Stimulated activated CD4-positive, alpha-beta T cell treated with anti-CD3 and anti-CD28 coated beads, TNF-alpha, amount 100 ng/mL, for 48 hours (primary cell): ENCODE measurements around the gene NKPD1.

Source experiments
- DNase-seq, 3 donors: peaks; one replicate each; pipeline ENCODE4 v3.0.0-alpha.2; 2020; ENCODE audit warnings: low read depth in 3 of 3

Gene NKPD1

GRCh38 chr19:45156011-45156630 is 4.7 kb downstream of the NKPD1 start:
- no peak for DNase-seq

- no peak for DNase-seq
Observed at GRCh38 chr19:45154064-45154827, 6.5 kb downstream of the NKPD1 start.

DNA sequence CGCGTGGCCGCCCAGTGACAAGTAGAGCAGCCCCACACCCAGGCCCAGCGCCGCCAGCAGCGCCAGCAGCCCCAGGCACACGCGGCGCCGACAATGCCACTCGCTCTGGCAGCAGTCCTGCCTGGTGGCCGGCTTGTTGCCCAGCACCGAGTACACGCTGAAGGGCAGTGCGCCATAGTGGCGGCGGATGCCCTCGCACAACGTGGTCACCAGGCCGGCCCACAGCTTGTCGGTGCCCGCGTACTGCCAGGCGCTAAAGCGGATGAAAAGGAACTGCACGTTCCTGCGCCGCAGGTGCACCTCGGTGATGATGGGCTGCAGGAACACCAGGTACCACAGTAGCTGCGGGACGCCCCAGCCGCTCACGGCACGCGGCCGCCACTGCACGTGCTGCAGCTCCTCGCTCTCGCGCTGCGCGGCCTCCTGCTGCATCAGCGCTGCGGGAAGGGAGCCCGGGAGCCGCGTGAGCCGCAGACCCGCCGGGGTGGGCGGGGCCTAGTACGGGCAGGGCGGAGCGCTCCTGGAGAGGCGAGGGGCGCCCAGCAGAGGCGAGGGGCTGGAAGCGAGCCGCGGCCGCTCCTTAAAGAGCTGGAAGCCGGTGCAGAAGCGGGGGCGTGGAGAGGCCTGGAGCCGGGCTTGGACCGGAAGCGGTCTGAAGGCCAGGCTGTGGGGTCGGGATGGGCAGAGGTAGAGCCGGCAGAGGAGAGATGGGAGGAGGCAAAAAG is 7.3 kb downstream of the NKPD1 start:
- no peak for DNase-seq

DNA sequence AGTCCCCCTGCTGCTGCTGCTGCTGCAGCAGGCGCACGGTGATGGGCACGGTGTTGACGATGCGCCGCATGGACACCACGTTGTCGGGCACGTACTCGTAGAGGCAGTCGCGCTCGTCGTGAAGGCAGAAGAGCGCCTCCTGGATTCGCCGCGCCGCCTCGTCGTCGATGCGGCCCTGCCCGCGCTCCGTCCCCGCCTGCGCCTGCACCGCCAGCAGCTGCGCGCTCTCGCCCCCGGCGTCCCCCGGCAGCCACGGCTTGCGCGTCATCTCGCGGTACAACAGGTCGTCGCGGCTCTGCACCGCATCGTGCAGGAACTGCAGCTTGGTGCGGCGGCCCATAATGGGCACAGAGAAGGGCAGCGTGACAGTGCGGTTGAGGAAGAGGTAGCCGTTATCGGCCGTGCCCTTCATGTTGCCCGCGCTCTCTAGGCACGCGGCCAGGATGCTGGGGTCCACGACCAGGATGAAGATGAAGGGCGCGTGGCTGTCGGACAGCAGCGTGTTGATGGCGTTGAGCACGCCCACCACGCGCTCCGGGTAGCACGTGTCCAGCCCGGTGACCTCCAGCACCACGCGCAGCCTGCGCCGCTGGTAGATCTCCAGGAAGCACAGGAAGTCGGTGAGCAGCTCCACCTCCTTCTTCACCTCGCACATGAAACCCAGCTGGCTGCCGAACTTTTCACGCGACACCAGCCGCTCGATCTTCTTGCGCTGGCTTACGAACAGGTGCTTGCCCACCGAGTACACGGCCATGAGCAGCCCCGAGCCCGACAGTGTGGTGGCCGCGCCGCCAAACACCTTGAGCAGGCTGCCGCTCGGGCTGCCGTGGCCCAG is 8.1 kb downstream of the NKPD1 start:
- DNase-seq: peak in 2 of 3 donors; percentile 5 to 40

GRCh38 chr19:45151821-45152503 is 8.8 kb downstream of the NKPD1 start:
- no peak for DNase-seq

- DNase-seq: no peak
Observed at GRCh38 chr19:45151320-45151719, 9.5 kb downstream of the NKPD1 start.

DNA sequence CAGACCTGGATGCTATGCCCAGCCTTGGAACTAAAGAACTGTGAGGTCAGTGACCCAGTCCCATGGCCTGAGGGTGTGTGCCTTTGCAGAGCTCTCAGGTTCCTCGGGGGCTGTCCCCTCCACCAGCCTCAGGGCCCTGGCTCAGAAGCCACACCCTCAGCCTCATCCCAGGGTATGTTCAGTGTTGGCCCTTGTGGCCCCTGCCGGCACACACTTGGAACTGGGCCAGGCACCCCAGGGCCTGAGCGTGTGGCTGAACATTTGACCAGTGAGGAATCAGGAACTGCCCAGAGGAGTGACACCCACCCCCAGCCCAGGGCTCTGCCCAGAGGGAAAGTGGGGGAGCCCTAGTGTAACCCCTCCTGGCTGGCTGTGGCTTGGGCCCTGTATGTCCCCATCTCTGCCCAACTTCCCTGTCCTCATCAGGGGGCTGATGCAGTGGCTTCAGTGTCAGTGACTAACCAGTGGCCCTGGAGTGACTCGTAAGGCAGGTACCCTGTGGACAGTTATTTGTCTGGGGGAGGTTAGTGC is 10.0 kb downstream of the NKPD1 start:
- DNase-seq: no peak

- no peak for DNase-seq
Observed at GRCh38 chr19:45150180-45150579, 10.6 kb downstream of the NKPD1 start.

DNA sequence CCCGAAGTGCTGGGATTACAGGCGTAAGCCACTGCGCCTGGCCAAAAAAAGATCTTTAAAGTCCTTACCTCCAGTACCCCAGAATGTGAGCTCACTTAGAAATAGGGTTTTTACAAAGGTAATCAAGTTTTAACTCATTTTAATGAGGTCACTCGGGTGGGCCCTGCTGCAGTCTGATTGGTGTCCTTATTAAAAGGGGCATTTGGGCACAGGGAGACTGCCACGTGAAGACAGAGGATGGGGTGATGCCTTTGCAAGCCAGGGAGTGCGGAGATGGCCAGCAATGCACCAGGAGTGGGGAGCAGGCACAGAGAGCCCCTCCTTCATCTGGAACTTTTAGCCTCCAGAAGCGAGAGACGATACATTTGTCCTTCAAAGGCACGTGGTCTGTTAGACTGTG is 11.7 kb downstream of the NKPD1 start:
- no peak for DNase-seq

GRCh38 chr19:45147835-45148676 is 12.7 kb downstream of the NKPD1 start:
- DNase-seq: no peak

DNA sequence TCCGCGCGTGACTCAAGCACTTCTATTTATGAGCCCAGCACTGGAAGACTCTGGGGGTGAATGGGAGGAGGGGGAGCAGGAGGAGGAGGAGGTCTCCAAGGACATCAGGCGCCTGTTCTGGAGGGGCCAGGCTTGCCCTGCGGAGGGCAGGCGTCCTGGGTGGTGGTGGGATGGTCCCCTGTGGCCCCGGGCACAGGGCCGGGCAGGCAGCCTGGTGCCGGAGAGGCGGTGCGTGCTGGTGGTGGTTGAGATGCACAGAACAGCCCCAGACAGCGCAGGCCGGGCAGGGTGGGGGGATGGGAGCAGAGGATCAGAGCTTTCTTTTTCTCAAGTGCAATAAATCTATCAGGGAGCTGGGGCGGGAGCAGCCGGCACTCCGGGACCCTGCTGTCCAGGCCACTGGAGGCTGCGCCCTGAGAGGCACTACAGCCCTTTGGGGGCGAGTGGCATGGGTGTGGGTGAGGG is 14.0 kb downstream of the NKPD1 start:
- DNase-seq: no peak

DNA sequence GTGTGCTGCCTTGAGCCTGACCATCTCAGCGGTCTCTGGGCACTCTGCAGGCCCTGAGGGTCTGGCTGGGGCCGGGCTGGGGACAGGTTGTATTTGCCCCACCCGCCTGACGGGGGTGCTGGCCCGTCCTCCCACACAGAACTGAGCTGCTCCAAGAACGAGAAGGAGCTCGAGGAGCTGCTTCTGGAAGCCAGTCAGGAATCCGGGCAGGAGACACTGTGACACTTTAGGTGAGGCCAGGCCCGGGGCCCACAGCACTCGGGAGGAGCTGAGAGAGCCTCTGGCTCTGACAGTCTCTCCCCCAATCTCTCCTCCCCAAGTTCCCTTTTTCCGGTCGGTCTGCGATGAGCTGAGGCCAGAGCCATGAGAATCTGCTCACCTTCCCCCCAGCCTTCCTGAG is 14.5 kb downstream of the NKPD1 start:
- DNase-seq: no peak

DNA sequence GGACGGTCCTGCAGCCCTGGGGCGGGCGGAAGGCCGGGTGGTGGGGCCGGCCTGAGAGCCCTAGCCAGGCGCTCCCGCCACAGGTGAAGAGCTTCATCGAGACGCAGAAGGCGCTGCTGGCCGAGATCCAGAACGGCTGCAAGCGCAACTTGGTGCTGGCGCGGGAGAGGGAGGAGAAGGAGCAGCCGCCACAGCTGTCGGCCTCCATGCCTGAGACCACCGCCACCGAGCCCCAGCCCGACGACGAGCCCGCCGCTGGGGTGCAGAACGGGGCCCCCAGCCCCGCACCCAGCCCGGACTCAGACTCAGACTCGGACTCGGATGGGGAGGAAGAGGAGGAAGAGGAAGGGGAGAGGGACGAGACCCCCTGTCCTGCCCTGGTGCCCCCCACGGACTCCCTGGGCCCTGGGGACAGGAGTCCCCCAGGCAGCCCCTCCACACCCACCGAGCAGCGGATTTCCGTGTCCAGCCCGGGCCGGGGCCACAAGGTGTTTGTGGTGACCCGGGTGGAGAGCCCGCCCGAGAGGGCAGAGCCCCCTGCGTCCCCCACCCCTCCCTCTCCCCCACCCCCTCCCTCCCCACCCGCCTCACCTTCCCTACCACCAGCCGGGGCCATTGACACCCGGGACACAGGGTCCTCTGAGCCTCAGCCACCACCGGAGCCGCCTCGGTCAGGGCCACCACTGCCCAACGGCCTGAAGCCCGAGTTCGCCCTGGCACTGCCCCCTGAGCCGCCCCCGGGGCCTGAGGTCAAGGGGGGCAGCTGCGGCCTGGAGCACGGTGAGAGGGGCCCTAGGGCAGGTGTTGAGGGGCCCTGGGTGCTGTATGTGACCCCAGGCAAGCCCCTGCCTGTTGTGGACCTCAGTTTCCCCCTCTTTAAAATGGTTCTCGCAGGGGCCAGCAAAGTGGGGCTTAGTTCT is 15.3 kb downstream of the NKPD1 start:
- no peak for DNase-seq

GRCh38 chr19:45144431-45145269 is 16.1 kb downstream of the NKPD1 start:
- DNase-seq: no peak

- DNase-seq: no peak
Observed at GRCh38 chr19:45142726-45143110, 18.1 kb downstream of the NKPD1 start.

DNA sequence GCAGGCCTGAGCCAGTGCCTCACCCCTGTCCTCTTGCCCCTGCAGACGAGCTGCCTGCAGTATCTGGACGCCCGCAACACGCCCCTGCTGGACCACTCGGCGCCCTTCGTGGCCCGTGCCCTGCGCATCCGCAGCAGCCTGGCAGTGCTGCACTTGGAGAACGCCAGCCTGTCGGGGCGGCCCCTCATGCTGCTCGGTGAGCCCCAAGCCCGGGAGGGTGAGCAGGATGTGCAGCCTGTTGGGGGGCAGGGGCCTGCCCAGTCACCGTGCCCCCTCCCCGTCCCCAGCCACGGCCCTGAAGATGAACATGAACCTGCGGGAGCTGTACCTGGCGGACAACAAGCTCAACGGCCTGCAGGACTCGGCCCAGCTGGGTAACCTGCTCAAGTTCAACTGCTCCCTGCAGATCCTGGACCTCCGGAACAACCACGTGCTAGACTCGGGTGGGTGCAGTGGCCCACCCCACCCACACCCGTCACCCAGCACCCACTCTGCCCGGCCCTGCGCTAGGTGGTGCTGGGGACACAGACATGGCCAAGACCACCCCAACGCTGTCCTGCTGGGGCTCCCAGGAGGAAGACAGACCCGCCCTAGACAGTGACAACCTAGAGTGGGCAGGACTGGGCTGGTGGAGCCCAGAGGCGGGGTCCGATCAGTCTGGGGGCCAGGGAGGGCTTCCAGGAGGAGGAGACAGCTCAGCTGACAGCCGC is 18.6 kb downstream of the NKPD1 start:
- no peak for DNase-seq

- no peak for DNase-seq
Observed at GRCh38 chr19:45141203-45141900, 19.4 kb downstream of the NKPD1 start.
